HuH-7 (cell line): ENCODE data around the gene RBM26.
"Not testable (repeated sequence)": the region's sequence is repeated elsewhere in the genome, so short reads cannot be mapped to it uniquely, and the experiment has no call there.

Experiments
- DNase-seq: peaks from one replicate; pipeline ENCODE4 v3.0.0; 2011; ENCODE audit warnings: low spot score

RBM26 gene

GRCh38 chr13:79386125-79386826 is 19.8 kb downstream of the RBM26 start:
- no peak for DNase-seq

GRCh38 chr13:79385694-79386093 is 20.4 kb downstream of the RBM26 start:
- DNase-seq = no peak

GRCh38 chr13:79384022-79384610 is 21.9 kb downstream of the RBM26 start:
- DNase-seq = no peak

GRCh38 chr13:79382545-79383275 is 23.3 kb downstream of the RBM26 start:
- no peak for DNase-seq

GRCh38 chr13:79380997-79381396 is 25.1 kb downstream of the RBM26 start:
- DNase-seq = no peak

- DNase-seq = no peak
Measured at GRCh38 chr13:79379274-79379673, 26.8 kb downstream of the RBM26 start.

GRCh38 chr13:79376843-79377242 is 29.2 kb downstream of the RBM26 start:
- no peak for DNase-seq

- no peak for DNase-seq
Measured at GRCh38 chr13:79374578-79374977, 31.5 kb downstream of the RBM26 start.

- DNase-seq = no peak
Measured at GRCh38 chr13:79373916-79374315, 32.1 kb downstream of the RBM26 start.

GRCh38 chr13:79369226-79369625 is 36.8 kb downstream of the RBM26 start:
- DNase-seq = no peak

- no peak for DNase-seq
Measured at GRCh38 chr13:79365981-79366380, 40.1 kb downstream of the RBM26 start.

GRCh38 chr13:79361299-79361698 is 44.8 kb downstream of the RBM26 start:
- DNase-seq = no peak

GRCh38 chr13:79360095-79360494 is 46.0 kb downstream of the RBM26 start:
- no peak for DNase-seq

- DNase-seq = no peak
Measured at GRCh38 chr13:79359064-79359463, 47.0 kb downstream of the RBM26 start.

GRCh38 chr13:79354285-79354684 is 51.8 kb downstream of the RBM26 start:
- no peak for DNase-seq

GRCh38 chr13:79353693-79354092 is 52.4 kb downstream of the RBM26 start:
- DNase-seq = no peak

GRCh38 chr13:79352107-79352506 is 53.9 kb downstream of the RBM26 start:
- no peak for DNase-seq

GRCh38 chr13:79349608-79350007 is 56.4 kb downstream of the RBM26 start:
- not testable (repeated sequence) for DNase-seq

- no peak for DNase-seq
Measured at GRCh38 chr13:79349011-79349410, 57.0 kb downstream of the RBM26 start.

GRCh38 chr13:79346300-79346914 is 59.6 kb downstream of the RBM26 start:
- no peak for DNase-seq

GRCh38 chr13:79341202-79341601 is 64.9 kb downstream of the RBM26 start:
- DNase-seq = no peak

- DNase-seq = no peak
Measured at GRCh38 chr13:79340490-79340889, 65.6 kb downstream of the RBM26 start.

GRCh38 chr13:79338343-79338742 is 67.7 kb downstream of the RBM26 start:
- DNase-seq = no peak
